H1 (cell line): Measurements from ENCODE around the gene ASH1L. TPM values are rescaled to one million over a fixed set of nuclear protein-coding genes. Genes with fewer than 3 reads are reported as not detected.

Source experiments
- CTCF ChIA-PET: fragments of 300-600 bp; sonication (Branson Sonifier 250); formaldehyde crosslinking; loops from one replicate; lab custom pipeline; 2021; ENCODE audit not compliant: partially characterized antibody; lab: Charles Lee
- POLR2A ChIA-PET: fragments of 300-600 bp; sonication (Branson Sonifier 250); formaldehyde crosslinking; loops from one replicate; lab custom pipeline; 2021; ENCODE audit warnings: inconsistent platforms; ENCODE audit not compliant: partially characterized antibody; lab: Charles Lee
- DNase-seq, 2 experiments: peaks; one replicate each; pipeline versions ENCODE4 v3.0.0 to v3.0.0-alpha.2; 2010 to 2022; ENCODE audit warnings: low spot score in 2 of 2, low read depth in 1 of 2, mixed read lengths in 1 of 2
- FAIRE-seq: peaks from 2 replicates; lab custom pipeline; 2011; peaks lifted over from hg19 to GRCh38; lab: Jason Lieb, UNC
- H2AFZ ChIP-seq: 2 replicates; pipeline ENCODE4 v1.8.1; 2012; ENCODE audit warnings: low read length, inconsistent platforms
- H2AK5ac ChIP-seq: 2 replicates; pipeline ENCODE4 v1.6.1; 2013; ENCODE audit warnings: low read depth, low read length
- H2BK120ac ChIP-seq: replicated peaks from 2 replicates; pipeline ENCODE3; 2013; ENCODE audit warnings: low read depth, low read length, inconsistent platforms
- H2BK12ac ChIP-seq: 2 replicates; pipeline ENCODE4 v1.6.1; 2013; ENCODE audit warnings: low read depth, low read length
- H2BK15ac ChIP-seq: 2 replicates; pipeline ENCODE4 v1.6.1; 2013; ENCODE audit warnings: low read length
- H2BK20ac ChIP-seq: 2 replicates; pipeline ENCODE4 v1.6.1; 2013; ENCODE audit warnings: low read length
- H2BK5ac ChIP-seq: 2 replicates; pipeline ENCODE4 v1.6.1; 2013; ENCODE audit warnings: low read depth, low read length
- H3K14ac ChIP-seq: 2 replicates; pipeline ENCODE4 v1.6.1; 2013; ENCODE audit warnings: inconsistent platforms; ENCODE audit not compliant: insufficient read length
- H3K18ac ChIP-seq: 2 replicates; pipeline ENCODE4 v1.6.1; 2013; ENCODE audit warnings: low read length; ENCODE audit errors: extremely low read depth
- H3K23ac ChIP-seq: 2 replicates; pipeline ENCODE4 v1.6.1; 2013; ENCODE audit warnings: inconsistent platforms; ENCODE audit not compliant: insufficient read length
- H3K23me2 ChIP-seq: 2 replicates; pipeline ENCODE4 v1.6.1; 2013; ENCODE audit warnings: low read depth, low read length
- H3K27ac ChIP-seq: 2 replicates; pipeline ENCODE4 v1.6.1; 2011; ENCODE audit warnings: low read depth, low read length, inconsistent platforms
- H3K27me3 ChIP-seq, 4 experiments: replicated peaks in 1 of 4; 1 replicate in 1 of 4; 2 replicates in 3 of 4; pipeline versions ENCODE4 v1.6.1 to v1.8.1; 2011 to 2013; ENCODE audit warnings: low read length in 3 of 4, mild to moderate bottlenecking in 3 of 4, inconsistent platforms in 2 of 4, mixed read lengths in 2 of 4, moderate library complexity in 1 of 4; ENCODE audit not compliant: control insufficient read depth in 3 of 4, insufficient read depth in 3 of 4; ENCODE audit errors: extremely low read depth in 1 of 4
- H3K36me3 ChIP-seq, 4 experiments: 2 replicates each; pipeline versions ENCODE4 v1.6.1 to v1.8.1; 2011 to 2013; ENCODE audit warnings: mild to moderate bottlenecking in 4 of 4, low read length in 3 of 4, moderate library complexity in 2 of 4, control low read depth in 1 of 4, inconsistent platforms in 1 of 4; ENCODE audit not compliant: insufficient read depth in 4 of 4, control insufficient read depth in 2 of 4
- H3K4ac ChIP-seq: replicated peaks from 2 replicates; pipeline ENCODE3; 2013; ENCODE audit warnings: low read length, low read depth, mixed read lengths, inconsistent platforms; ENCODE audit not compliant: insufficient read length
- H3K4me1 ChIP-seq, 4 experiments: replicated peaks in 1 of 4; 1 replicate in 1 of 4; 2 replicates in 3 of 4; pipeline versions ENCODE4 v1.6.1 to v1.8.1; 2011 to 2013; ENCODE audit warnings: low read length in 3 of 4, inconsistent platforms in 2 of 4, mixed read lengths in 1 of 4; ENCODE audit not compliant: insufficient read depth in 4 of 4, control insufficient read depth in 3 of 4
- H3K4me2 ChIP-seq, 2 experiments: 2 replicates each; pipeline versions ENCODE4 v1.6.1 to v1.8.1; 2011 to 2013; ENCODE audit warnings: low read depth in 2 of 2, low read length in 2 of 2, control low read depth in 1 of 2, inconsistent platforms in 1 of 2, mild to moderate bottlenecking in 1 of 2; ENCODE audit not compliant: insufficient read depth in 1 of 2
- H3K4me3 ChIP-seq, 4 experiments: fragments of 200-600, 300-600 bp in 1 of 4; sonication (generic), shearing (Covaris generic), sonication (Bioruptor Twin) in 1 of 4; 2 replicates each; pipeline versions ENCODE4 v1.5.1 to v1.8.1; 2011 to 2016; ENCODE audit warnings: low read length in 4 of 4, low read depth in 3 of 4, control low read depth in 2 of 4, inconsistent platforms in 2 of 4, mild to moderate bottlenecking in 2 of 4, mixed read lengths in 1 of 4, moderate library complexity in 1 of 4; ENCODE audit not compliant: insufficient read depth in 2 of 4; ENCODE audit errors: extremely low read depth in 1 of 4
- H3K56ac ChIP-seq: replicated peaks from 2 replicates; pipeline ENCODE3; 2013; ENCODE audit warnings: low read depth, mild to moderate bottlenecking, mixed read lengths, low read length, inconsistent platforms; ENCODE audit not compliant: insufficient read length
- H3K79me1 ChIP-seq: 2 replicates; pipeline ENCODE4 v1.6.1; 2013; ENCODE audit warnings: low read depth, low read length, control low read depth
- H3K79me2 ChIP-seq, 2 experiments: 2 replicates each; pipeline versions ENCODE4 v1.6.1 to v1.8.1; 2012 to 2013; ENCODE audit warnings: low read length in 2 of 2, mild to moderate bottlenecking in 2 of 2, inconsistent platforms in 1 of 2; ENCODE audit not compliant: insufficient read depth in 2 of 2, control insufficient read depth in 1 of 2
- H3K9ac ChIP-seq, 4 experiments: replicated peaks in 1 of 4; 1 replicate in 1 of 4; 2 replicates in 3 of 4; pipeline versions ENCODE4 v1.6.1 to v1.8.1; 2011 to 2013; ENCODE audit warnings: low read depth in 3 of 4, low read length in 3 of 4, control low read depth in 2 of 4, mild to moderate bottlenecking in 2 of 4, moderate library complexity in 2 of 4, inconsistent platforms in 1 of 4; ENCODE audit errors: extremely low read depth in 1 of 4
- H3K9me3 ChIP-seq, 2 experiments: 2 replicates each; pipeline versions ENCODE4 v1.6.1 to v1.8.1; 2012 to 2013; ENCODE audit warnings: mild to moderate bottlenecking in 2 of 2, moderate library complexity in 2 of 2, control low read depth in 1 of 2, inconsistent platforms in 1 of 2, low read depth in 1 of 2, low read length in 1 of 2, mixed read lengths in 1 of 2; ENCODE audit not compliant: insufficient read depth in 2 of 2
- H4K20me1 ChIP-seq, 2 experiments: replicated peaks in 1 of 2; 2 replicates each; pipeline versions ENCODE3 to v1.8.1; 2011 to 2013; ENCODE audit warnings: inconsistent platforms in 2 of 2, low read length in 2 of 2, mild to moderate bottlenecking in 1 of 2; ENCODE audit not compliant: insufficient read depth in 2 of 2, control insufficient read depth in 1 of 2
- H4K5ac ChIP-seq: 2 replicates; pipeline ENCODE4 v1.6.1; 2013; ENCODE audit warnings: low read length, low read depth, mixed read lengths, inconsistent platforms; ENCODE audit not compliant: insufficient read length
- H4K8ac ChIP-seq: 2 replicates; pipeline ENCODE4 v1.8.0; 2013; ENCODE audit warnings: mild to moderate bottlenecking, moderate library complexity, low read length, inconsistent platforms; ENCODE audit not compliant: insufficient read depth; ENCODE audit errors: extremely low read depth
- H4K91ac ChIP-seq: replicated peaks from 2 replicates; pipeline ENCODE3; 2013; ENCODE audit warnings: low read length, mixed read lengths, inconsistent platforms; ENCODE audit not compliant: insufficient read length
- CHD1 ChIP-seq: IDR thresholded peaks from 2 replicates; pipeline ENCODE4 v1.6.1; 2012; ENCODE audit warnings: low read depth, low read length, improper control_type of control experiment
- CTCF ChIP-seq, 3 experiments: IDR thresholded peaks; 1 replicate in 2 of 3; 2 replicates in 1 of 3; pipeline versions ENCODE4 v1.5.1 to v1.6.1; 2011; ENCODE audit warnings: low read length in 3 of 3, mild to moderate bottlenecking in 3 of 3, inconsistent platforms in 2 of 3, low read depth in 1 of 3, moderate library complexity in 1 of 3; ENCODE audit not compliant: insufficient read depth in 1 of 3; ENCODE audit errors: control extremely low read depth in 1 of 3
- MAFK ChIP-seq: IDR thresholded peaks from 2 replicates; pipeline ENCODE4 v1.6.1; 2012; ENCODE audit warnings: low read depth, mild to moderate bottlenecking, improper control_type of control experiment, low read length
- POU5F1 ChIP-seq: IDR thresholded peaks from 2 replicates; pipeline ENCODE4 v1.6.1; 2011; ENCODE audit warnings: low read depth, mild to moderate bottlenecking, low read length, moderate library complexity
- USF2 ChIP-seq: IDR thresholded peaks from 2 replicates; pipeline ENCODE4 v1.6.1; 2011; ENCODE audit warnings: low read length, improper control_type of control experiment
- polyA plus RNA-seq, 7 experiments: library from polyadenylated mRNA; depleted of rRNA in 3 of 7; stranded (reverse) in 5 of 7; unstranded in 2 of 7; fragments of >200 nt in 5 of 7; fragments of 200-250 nt in 2 of 7; gene quantifications; 1 replicate in 5 of 7; 2 replicates in 1 of 7; 4 replicates in 1 of 7; pipeline versions ENCODE4 v1.2.1 to v1.2.3, GENCODE V29; 2011 to 2013; ENCODE audit warnings: missing spikeins in 2 of 7, mixed read lengths in 2 of 7
- total RNA-seq: library from RNA; stranded (reverse); fragmentation: NEBNext Ultra II Directional; extraction: Animal tissue kit (Norgen Biotek cat#: 25700); gene quantifications from 2 replicates; pipeline ENCODE4 v1.2.1, GENCODE V29; 2021

Gene ASH1L
- total and polyA plus RNA-seq, 2 of the 8 experiments (the other 6 are each of a cell fraction or from before 2014, with no cell fraction given): 7.5 to 27.6 TPM

- no peak overlapping the region for H4K91ac ChIP-seq
- H3K4me2 ChIP-seq: no peak overlapping the region
- no peak overlapping the region for H4K5ac ChIP-seq
- peaks cover 1 to 5% of the 10 kb centered on the region in 2 experiments for H4K20me1 ChIP-seq
- no peak overlapping the region for H3K23ac ChIP-seq
- CTCF ChIA-PET: interaction anchor here (0.6 kb wide), 2 partner anchors 143 to 327 kb away, joined by 3 read pairs; no protein-coding TSS in a partner anchor
- H3K79me2 ChIP-seq: peaks cover 25 to 93% of the 10 kb centered on the region in 2 experiments
- no peak overlapping the region for H3K9ac ChIP-seq
- POLR2A ChIA-PET: no interaction called here
- no peak for DNase-seq
- peaks cover 0 to 4% (median 0%) of the 10 kb centered on the region in 4 experiments; a peak in 2 of 7 replicates for H3K4me1 ChIP-seq
- no peak overlapping the region for H3K56ac ChIP-seq
- no peak overlapping the region for H2AK5ac ChIP-seq
- no peak overlapping the region for H2BK15ac ChIP-seq
- no peaks in the 10 kb centered on the region for H3K23me2 ChIP-seq
- no peak for FAIRE-seq
- H3K4me3 ChIP-seq: no peak overlapping the region
- no peak overlapping the region for H3K4ac ChIP-seq
- H4K8ac ChIP-seq: no peak overlapping the region
- peaks cover 0 to 3% (median 0%) of the 10 kb centered on the region in 4 experiments; a peak in 1 of 8 replicates for H3K36me3 ChIP-seq
- H3K14ac ChIP-seq: no peak overlapping the region
- no peak overlapping the region for H2BK120ac ChIP-seq
- no peak overlapping the region for H3K18ac ChIP-seq
- no peak overlapping the region for H2BK5ac ChIP-seq
- H2BK20ac ChIP-seq: no peak overlapping the region
- no peak overlapping the region for H2AFZ ChIP-seq
- no peak overlapping the region for H2BK12ac ChIP-seq
- H3K79me1 ChIP-seq: no peaks in the 10 kb centered on the region
- TF ChIP-seq POU5F1 (no peak), MAFK (no peak), CTCF (IDR thresholded peaks at IDR 0.05; ENCODE audit: control extremely low read depth in 1 of 3, insufficient read depth in 1 of 3, low read depth in 1 of 3, low read length in 3 of 3) (no peak), USF2 (no peak), CHD1 (no peak)
- no peak overlapping the region for H3K27ac ChIP-seq
- no peaks in the 10 kb centered on the region for H3K9me3 ChIP-seq
- H3K27me3 ChIP-seq: no peaks in the 10 kb centered on the region
Measured at GRCh38 chr1:155555915-155556314, 6.7 kb downstream of the ASH1L start.
